HEK293 (cell line): Measurements from ENCODE around the gene FOXP4.

Experiments
- CTCF ChIA-PET: fragments of 350-600 bp; formaldehyde crosslinking; extraction: SDS; loops from one replicate; lab custom pipeline; 2021; ENCODE audit warnings: antibody characterized with exemption; lab: Yijun Ruan, JAX
- POLR2A ChIA-PET: fragments of 300-600 bp; formaldehyde crosslinking; extraction: SDS; loops from one replicate; lab custom pipeline; 2020; ENCODE audit warnings: antibody characterized with exemption, inconsistent platforms; lab: Yijun Ruan, JAX
- H3K27ac ChIP-seq: fragments of 200-500 bp; sonication (Bioruptor generic); 2 replicates; pipeline ENCODE4 v1.5.1; 2014; ENCODE audit warnings: low read depth, low read length, control low read depth, inconsistent platforms; ENCODE audit errors: extremely low read depth
- H3K36me3 ChIP-seq, 2 experiments: fragments of 200-500 bp in 1 of 2; sonication (Bioruptor generic) in 1 of 2; 1 replicate in 1 of 2; 2 replicates in 1 of 2; pipeline ENCODE4 v1.5.1; 2014 to 2017; ENCODE audit warnings: inconsistent platforms in 2 of 2, low read length in 2 of 2; ENCODE audit not compliant: control insufficient read depth in 2 of 2, insufficient read depth in 1 of 2
- H3K4me1 ChIP-seq: fragments of 200-500 bp; sonication (Bioruptor generic); 2 replicates; pipeline ENCODE4 v1.5.1; 2014; ENCODE audit warnings: mild to moderate bottlenecking, low read length, inconsistent platforms; ENCODE audit not compliant: control insufficient read depth, insufficient read depth
- H3K4me3 ChIP-seq: 2 replicates; pipeline ENCODE4 v1.5.1; 2011; ENCODE audit warnings: low read depth, mild to moderate bottlenecking, control low read depth, low read length, moderate library complexity
- H3K9me3 ChIP-seq: fragments of 200-500 bp; sonication (Bioruptor generic); 2 replicates; pipeline ENCODE4 v1.5.1; 2014; ENCODE audit warnings: low read depth, low read length, inconsistent platforms; ENCODE audit not compliant: control insufficient read depth, insufficient read depth
- EGR2 ChIP-seq: fragments of 450-650 bp; formaldehyde crosslinking; IDR thresholded peaks from 2 replicates; pipeline ENCODE4 v1.5.1; 2016; ENCODE audit warnings: low read depth, missing biosample characterization, missing genetic modification characterization
- GLI2 ChIP-seq: fragments of 450-650 bp; formaldehyde crosslinking; IDR thresholded peaks from 2 replicates; pipeline ENCODE4; 2017; ENCODE audit warnings: missing biosample characterization, missing genetic modification characterization, low read depth, borderline replicate concordance
- GLI4 ChIP-seq: fragments of 450-650 bp; formaldehyde crosslinking; IDR thresholded peaks from 2 replicates; pipeline ENCODE4 v1.5.1; 2016; ENCODE audit warnings: missing biosample characterization, missing genetic modification characterization
- GLIS1 ChIP-seq: fragments of 450-650 bp; formaldehyde crosslinking; IDR thresholded peaks from 2 replicates; pipeline ENCODE4 v1.5.1; 2016; ENCODE audit warnings: missing biosample characterization, missing genetic modification characterization
- ZNF18 ChIP-seq: fragments of 450-650 bp; formaldehyde crosslinking; IDR thresholded peaks from 2 replicates; pipeline ENCODE4 v1.5.1; 2016; ENCODE audit warnings: missing biosample characterization, missing genetic modification characterization
- ZNF610 ChIP-seq: fragments of 450-650 bp; formaldehyde crosslinking; IDR thresholded peaks from 2 replicates; pipeline ENCODE4 v1.5.1; 2016; ENCODE audit warnings: missing biosample characterization, missing genetic modification characterization, borderline replicate concordance
- ZNF621 ChIP-seq: fragments of 450-650 bp; formaldehyde crosslinking; IDR thresholded peaks from 2 replicates; pipeline ENCODE4 v1.5.1; 2017; ENCODE audit warnings: missing biosample characterization, missing genetic modification characterization
- ZNF660 ChIP-seq: fragments of 450-650 bp; IDR thresholded peaks from 2 replicates; pipeline ENCODE4 v1.5.1; 2018; ENCODE audit warnings: missing biosample characterization, mild to moderate bottlenecking, missing genetic modification characterization
- TF ChIP-seq, protein P1 (sequence below): fragments of 450-650 bp; formaldehyde crosslinking; IDR thresholded peaks from 2 replicates; pipeline ENCODE4 v1.5.1; 2017; ENCODE audit warnings: missing biosample characterization, missing genetic modification characterization
- TF ChIP-seq, protein P2 (sequence below): fragments of 450-650 bp; formaldehyde crosslinking; IDR thresholded peaks from 2 replicates; pipeline ENCODE4 v1.5.0; 2017; ENCODE audit warnings: missing biosample characterization, missing genetic modification characterization, borderline replicate concordance
- TF ChIP-seq, protein P3 (sequence below): fragments of 450-650 bp; formaldehyde crosslinking; IDR thresholded peaks from 2 replicates; pipeline ENCODE4 v1.5.1; 2016; ENCODE audit warnings: missing biosample characterization, missing genetic modification characterization, low read depth

The FOXP4 gene

GRCh38 chr6:41624621-41625380 lies 78.6 kb downstream of the FOXP4 start (continued):
- TF ChIP-seq, protein P1, sequence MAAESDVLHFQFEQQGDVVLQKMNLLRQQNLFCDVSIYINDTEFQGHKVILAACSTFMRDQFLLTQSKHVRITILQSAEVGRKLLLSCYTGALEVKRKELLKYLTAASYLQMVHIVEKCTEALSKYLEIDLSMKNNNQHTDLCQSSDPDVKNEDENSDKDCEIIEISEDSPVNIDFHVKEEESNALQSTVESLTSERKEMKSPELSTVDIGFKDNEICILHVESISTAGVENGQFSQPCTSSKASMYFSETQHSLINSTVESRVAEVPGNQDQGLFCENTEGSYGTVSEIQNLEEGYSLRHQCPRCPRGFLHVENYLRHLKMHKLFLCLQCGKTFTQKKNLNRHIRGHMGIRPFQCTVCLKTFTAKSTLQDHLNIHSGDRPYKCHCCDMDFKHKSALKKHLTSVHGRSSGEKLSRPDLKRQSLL (tag by site-specific recombination) = no peak
- TF ChIP-seq, protein P2, sequence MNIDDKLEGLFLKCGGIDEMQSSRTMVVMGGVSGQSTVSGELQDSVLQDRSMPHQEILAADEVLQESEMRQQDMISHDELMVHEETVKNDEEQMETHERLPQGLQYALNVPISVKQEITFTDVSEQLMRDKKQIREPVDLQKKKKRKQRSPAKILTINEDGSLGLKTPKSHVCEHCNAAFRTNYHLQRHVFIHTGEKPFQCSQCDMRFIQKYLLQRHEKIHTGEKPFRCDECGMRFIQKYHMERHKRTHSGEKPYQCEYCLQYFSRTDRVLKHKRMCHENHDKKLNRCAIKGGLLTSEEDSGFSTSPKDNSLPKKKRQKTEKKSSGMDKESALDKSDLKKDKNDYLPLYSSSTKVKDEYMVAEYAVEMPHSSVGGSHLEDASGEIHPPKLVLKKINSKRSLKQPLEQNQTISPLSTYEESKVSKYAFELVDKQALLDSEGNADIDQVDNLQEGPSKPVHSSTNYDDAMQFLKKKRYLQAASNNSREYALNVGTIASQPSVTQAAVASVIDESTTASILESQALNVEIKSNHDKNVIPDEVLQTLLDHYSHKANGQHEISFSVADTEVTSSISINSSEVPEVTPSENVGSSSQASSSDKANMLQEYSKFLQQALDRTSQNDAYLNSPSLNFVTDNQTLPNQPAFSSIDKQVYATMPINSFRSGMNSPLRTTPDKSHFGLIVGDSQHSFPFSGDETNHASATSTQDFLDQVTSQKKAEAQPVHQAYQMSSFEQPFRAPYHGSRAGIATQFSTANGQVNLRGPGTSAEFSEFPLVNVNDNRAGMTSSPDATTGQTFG (tag by site-specific recombination) = no peak
- TF ChIP-seq GLIS1 (tag by site-specific recombination) = no peak
- TF ChIP-seq ZNF621 (tag by site-specific recombination) = no peak
- TF ChIP-seq, all 188 proteins: peak for 0

GRCh38 chr6:41625442-41625841 lies 79.3 kb downstream of the FOXP4 start:
- H3K4me3 ChIP-seq = no peak overlapping the region
- H3K27ac ChIP-seq = no peak overlapping the region
- TF ChIP-seq ZNF610 (tag by site-specific recombination) (peak; percentile 31; the same call in 1 of the 2 replicates), ZNF18 (tag by site-specific recombination) (peak; percentile 66; the same call in 1 of the 2 replicates), ZNF660 (tag by site-specific recombination) (no peak), GLI2 (no peak)
- ChIA-PET POLR2A (no interaction called here), CTCF (interaction anchor here (0.6 to 6.6 kb wide), 11 partner anchors 9 to 597 kb away, joined by 3 to 33 read pairs (median 4); no protein-coding TSS in a partner anchor)
- no peaks in the 10 kb centered on the region for H3K9me3 ChIP-seq
- H3K36me3 ChIP-seq = no peaks in the 10 kb centered on the region
- no peaks in the 10 kb centered on the region; the same call in 1 of the 2 replicates for H3K4me1 ChIP-seq

GRCh38 chr6:41626022-41626421 lies 79.8 kb downstream of the FOXP4 start:
- ChIA-PET POLR2A (no interaction called here), CTCF (interaction anchor here (0.5 to 6.6 kb wide), 10 partner anchors 9 to 306 kb away, joined by 3 to 33 read pairs (median 4); no protein-coding TSS in a partner anchor)
- Histone ChIP-seq H3K4me3 (no peak overlapping the region), H3K27ac (no peak overlapping the region), H3K36me3 (no peaks in the 10 kb centered on the region), H3K9me3 (no peaks in the 10 kb centered on the region), H3K4me1 (no peaks in the 10 kb centered on the region; the same call in 1 of the 2 replicates)
- TF ChIP-seq, protein P3, sequence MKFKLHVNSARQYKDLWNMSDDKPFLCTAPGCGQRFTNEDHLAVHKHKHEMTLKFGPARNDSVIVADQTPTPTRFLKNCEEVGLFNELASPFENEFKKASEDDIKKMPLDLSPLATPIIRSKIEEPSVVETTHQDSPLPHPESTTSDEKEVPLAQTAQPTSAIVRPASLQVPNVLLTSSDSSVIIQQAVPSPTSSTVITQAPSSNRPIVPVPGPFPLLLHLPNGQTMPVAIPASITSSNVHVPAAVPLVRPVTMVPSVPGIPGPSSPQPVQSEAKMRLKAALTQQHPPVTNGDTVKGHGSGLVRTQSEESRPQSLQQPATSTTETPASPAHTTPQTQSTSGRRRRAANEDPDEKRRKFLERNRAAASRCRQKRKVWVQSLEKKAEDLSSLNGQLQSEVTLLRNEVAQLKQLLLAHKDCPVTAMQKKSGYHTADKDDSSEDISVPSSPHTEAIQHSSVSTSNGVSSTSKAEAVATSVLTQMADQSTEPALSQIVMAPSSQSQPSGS (tag by site-specific recombination) = no peak
- peak; percentile 16; the same call in 1 of the 2 replicates for TF ChIP-seq EGR2 (tag by site-specific recombination)
- TF ChIP-seq GLI4 (tag by site-specific recombination) = no peak
